GM19043 (cell line): ENCODE measurements around the gene STEAP4.

Experiments
- ATAC-seq: cut with Tn5 transposase; IDR thresholded peaks from one replicate; pipeline ENCODE4 v1.9.1; 2021; ENCODE audit warnings: low read depth; ENCODE audit not compliant: unreplicated experiment

STEAP4 gene

DNA sequence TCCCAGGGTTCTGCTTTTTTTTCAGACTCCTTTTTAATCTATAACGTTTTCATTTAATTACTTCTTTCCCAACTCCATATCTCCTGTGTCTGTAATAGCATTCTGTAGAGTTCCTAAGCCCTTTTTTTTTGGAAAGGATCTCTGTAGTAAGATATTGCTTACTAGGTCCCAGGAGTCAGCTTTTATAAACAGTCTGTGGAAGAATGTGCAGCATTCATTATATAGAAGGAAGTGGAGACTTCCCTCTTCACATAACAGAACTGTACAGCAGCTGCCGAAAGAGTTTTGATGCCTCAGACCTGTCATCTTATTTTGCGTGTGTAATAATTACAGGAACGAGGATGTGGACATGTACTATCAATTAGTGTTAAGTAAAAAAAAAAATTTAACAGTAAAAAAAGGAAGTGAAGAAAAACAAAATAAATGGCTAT lies 7.4 kb upstream of the STEAP4 start:
- no peak for ATAC-seq

DNA sequence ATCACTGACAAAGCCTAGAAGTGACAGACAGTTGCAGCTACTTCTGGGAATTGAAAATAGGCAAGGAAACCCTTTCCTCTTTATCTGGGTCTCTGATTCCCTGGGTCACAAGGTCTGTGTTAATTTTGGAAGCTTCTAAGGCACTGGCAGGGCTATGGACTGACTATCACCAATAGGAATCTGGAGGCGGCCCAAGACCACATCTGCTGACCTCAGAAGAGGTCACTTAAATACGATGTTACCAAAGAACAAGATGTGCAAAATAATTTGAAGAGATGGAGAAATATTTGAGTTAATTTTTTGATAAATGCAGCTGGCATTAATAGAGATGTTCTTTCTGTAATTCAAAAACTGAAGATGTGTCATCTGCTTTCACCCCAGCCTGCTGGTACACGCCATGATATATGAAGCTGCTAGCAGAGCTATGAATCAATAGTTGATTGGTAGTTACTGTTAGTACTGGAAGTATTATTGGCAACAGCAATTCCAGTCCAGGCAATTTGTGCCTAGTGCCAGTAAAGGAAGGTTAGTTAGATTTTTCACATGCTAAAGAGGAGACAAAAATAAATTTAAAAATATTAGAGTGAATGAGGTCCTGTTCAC lies 5.5 kb upstream of the STEAP4 start:
- no peak for ATAC-seq

DNA sequence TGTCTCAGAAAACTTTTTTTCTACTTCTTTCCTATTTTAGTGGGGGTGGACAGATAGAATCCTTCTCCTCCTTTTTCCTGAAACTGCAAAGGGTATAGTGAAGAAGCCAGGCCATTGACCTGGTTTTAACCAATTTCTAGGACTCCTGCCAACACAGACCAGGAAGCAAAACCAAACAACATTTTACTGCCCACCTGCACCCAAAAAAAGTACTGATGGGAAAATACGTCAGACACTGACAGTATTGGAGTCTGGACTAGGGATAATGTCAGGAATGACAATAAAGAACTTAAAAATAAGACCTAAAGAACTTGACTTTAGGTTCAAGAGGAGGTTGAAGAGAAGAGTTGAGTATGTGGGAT lies 5.0 kb upstream of the STEAP4 start:
- ATAC-seq: no peak

DNA sequence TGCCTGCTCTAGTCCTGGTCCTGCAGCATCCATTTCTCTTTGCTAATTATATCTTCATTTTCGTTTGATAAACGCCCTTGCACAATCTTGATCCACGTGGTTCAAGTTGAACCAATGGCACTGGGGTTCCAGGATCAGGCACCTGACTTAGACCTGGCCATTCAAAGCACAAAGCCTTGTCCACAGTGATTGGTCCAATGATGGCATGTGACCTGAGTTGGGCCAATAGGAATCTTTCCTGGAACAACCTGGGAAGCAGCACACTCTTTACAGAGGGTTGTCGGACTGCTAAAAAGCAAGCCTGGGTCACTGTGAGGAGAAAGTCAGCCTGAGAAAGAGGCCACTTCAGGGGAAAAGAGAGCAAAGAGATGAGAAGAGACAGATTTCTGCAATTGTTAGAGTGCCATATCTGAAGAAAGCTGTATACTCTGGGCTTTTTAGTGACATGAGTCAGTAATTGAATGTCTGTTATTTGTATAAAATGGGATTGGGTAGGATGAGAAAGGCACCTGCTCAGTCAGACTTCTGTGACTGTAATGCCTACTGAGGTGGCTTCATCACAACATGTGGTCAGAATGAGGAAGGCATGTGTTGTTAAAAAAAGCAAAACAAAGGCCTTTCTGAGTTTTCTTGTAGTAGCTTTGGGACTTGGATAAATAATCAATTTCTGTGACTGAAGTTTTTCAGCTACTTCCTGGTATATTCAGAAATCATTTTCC lies 4.4 kb upstream of the STEAP4 start:
- no peak for ATAC-seq

DNA sequence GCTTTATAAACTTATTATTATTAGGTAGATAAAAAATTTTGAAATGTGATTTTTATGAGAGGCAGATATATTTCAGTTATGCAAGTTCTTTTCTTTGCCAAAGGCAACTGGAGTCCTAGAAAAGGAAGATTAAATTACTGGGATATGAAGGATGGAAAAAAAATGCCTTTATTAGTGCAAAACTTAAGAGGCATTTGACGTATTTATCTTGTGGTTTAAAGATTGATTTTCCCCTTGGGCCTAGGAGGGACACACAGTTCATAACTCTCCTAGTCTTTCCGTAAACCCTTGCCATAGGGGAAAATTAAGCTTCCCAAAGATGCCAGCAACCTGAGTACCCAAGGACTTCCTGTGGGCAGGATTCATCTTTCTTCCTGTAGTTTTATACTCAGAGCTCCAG lies 3.1 kb upstream of the STEAP4 start:
- ATAC-seq: no peak

DNA sequence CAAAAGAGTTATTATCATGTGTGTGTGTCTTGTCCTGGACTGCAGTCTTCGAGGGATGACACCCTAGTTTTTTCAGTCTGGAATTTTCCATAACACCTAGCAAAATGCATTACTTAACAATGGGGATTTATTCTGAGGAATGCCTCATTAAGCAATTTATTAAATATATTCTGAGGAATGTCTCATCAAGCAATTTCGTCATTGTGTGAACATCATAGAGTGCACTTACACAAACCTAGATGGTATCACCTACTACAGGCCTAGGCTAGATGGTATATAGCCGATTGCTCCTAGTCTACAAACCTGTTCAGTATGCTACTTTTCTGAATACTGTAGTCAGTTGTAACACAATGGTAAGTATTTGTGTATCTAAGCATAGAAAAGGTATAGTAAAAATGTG lies 1.1 kb upstream of the STEAP4 start:
- ATAC-seq: no peak

DNA sequence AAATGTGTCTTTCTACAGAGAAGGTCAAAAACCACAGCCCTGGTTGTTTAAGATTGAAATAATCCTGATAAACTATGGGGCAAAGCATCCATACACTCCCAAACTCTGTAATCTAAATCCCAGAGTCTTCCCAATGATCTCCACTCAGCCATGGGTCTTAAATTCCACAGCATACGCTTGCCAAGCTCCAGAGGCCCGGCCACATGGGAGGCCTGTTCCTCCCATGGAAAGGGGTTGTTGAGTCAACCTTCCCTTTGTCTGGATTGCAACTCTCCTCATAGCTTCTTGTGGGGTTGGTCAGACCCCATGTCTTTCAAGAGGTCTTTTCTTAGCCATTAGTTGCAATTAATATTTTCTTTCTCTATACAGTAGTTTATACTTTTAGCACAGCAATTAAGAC lies 718 bp upstream of the STEAP4 start:
- no peak for ATAC-seq

DNA sequence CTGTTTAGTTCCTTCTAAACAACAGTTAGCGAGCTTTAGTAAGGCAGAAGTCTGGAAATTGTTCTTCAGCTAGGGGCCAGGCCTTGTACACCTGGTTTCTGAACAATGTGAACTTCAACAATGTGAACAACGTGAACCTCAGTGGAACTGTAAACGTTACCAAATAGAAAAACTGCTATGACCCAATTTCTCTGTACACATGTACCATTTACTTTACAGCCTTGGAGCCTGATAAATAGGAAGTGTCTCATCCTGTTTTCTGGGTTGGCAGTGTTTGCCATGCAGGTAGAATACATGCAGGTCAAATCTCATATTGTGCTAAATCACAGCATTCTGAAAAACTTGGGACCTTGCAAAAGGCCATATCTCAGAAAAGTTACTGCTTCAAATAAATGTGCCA lies 1.6 kb downstream of the STEAP4 start:
- no peak for ATAC-seq

DNA sequence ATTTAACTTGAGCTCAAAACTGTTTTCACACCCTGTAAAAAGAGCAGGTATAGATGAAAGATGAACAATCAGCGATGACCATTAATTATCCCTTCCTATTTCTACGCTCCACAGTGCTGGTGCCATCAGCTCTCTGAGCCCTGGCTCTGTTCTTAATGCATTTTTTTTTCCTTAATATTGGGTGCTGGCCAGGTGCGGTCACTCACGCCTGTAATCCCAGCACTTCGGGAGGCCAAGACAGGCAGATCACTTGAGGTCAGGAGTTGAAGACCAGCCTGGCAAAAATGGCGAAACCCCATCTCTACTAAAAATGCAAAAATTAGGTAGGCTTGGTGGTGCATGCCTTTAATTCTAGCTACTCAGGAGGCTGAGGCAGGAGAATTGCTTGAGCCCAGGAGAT lies 4.2 kb downstream of the STEAP4 start:
- no peak for ATAC-seq

DNA sequence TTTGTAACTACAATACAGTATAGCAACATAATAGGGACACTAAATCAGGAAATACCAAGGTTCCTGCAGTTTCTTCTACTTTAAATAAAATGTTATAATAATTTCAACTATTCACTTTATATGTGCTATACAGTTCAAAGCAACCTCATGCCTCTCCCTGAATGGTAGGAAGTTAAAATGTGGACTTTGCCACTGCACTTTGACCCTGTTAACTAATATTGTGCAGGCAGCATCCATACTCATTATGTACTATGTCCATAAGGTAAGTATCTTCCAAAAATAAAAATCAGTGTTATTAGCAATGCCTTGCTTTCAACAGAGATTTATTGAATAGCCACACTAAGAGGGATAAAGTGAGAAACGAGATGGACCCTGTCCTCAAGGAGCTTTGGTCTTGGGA lies 4.8 kb downstream of the STEAP4 start:
- no peak for ATAC-seq

DNA sequence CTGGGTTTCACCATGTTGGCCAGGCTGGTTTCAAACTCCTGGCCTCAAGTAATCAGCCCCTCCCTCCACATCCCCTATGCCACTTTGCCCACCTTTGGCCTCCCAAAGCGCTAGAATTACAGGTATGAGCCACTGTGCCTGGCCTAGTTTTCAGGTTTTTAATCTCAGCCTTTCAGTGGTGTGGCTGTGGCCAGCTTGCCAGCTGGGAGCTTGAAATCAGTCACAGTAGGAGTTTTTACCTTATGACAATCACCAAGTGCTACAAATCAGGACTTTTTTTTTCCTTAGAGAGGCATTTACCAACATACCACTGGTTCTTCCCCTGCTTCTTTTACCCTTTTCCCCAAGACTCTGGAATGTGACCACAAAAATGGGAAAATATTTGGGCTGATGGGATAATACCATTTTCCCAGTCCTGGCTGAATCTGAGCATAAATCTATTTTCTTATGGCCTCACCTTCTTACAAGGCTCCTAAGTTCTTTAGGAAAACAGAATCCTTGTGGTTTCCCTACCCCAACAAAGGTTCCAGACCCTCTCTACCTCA lies 6.2 kb downstream of the STEAP4 start:
- ATAC-seq: no peak

DNA sequence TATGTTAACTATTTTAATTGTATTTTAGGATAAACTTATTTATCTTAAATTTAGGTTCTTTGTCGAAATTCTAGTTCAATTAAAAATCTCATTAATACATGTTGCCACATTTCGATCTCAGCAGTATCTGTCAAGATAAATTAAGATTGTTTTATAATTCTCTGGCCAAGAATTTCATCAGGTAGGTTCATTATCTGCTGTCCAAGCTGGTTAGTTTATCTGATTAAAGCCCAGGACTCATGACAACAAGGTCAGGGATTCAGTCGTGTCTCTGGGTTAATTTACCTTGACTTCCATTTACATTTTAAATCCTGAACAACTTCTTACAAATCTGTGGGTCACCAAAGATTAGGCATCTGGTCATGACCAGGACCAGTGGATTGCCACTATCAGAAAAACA lies 7.6 kb downstream of the STEAP4 start:
- ATAC-seq: no peak

DNA sequence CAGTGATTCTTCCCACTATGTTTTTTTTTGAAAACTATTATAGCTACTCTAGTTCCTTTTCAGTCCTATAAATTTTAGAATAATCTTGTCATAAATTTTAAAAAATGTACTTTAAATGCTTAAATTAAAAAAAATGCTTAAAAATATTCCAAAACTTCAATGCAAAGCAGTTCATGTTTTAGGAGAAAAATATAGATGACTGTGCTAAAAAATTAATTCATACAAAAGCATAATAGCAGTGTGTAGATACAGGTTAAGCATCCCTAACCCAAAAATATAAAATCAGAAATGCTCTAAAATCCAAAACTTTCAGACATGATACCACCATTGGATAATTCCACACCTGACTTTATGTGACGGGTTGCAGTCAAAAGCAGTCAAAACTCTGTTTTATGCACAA lies 12.8 kb downstream of the STEAP4 start:
- ATAC-seq: no peak

DNA sequence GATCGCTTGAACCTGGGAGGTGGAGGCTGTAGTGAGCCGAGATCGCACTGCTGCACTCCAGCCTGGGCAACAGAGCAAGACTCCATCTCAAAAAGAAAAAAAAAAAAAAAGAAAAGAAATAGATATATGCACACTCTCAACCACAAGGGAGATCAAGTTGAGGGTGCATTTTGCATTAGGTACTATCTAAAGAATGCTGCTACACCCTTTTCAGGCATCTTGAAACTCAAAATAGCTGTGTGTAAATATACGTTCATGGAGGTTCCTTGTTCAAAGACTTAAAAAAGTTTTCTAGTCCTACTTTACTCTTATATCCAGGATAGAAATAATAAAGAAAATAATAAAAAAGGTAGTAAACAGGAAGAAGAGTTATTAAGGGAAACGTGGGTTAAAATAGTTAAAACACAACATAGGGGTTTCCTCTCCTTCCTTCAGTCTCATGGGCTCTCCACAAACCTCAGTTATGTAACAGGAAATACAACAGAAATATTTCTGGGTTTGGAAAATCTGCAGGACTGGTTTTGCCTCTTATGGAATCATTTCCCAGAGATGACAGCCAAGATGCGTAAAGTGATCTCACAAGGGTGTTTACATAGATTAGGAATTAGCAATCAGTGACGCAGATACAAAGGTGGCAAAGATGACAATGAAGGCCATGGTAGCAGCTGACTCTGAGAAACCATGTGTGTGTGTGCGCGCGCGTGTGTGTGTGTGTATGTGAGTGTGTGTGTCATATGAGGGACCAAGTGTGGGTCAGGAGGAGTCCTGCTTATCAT lies 15.1 kb downstream of the STEAP4 start:
- ATAC-seq: no peak

DNA sequence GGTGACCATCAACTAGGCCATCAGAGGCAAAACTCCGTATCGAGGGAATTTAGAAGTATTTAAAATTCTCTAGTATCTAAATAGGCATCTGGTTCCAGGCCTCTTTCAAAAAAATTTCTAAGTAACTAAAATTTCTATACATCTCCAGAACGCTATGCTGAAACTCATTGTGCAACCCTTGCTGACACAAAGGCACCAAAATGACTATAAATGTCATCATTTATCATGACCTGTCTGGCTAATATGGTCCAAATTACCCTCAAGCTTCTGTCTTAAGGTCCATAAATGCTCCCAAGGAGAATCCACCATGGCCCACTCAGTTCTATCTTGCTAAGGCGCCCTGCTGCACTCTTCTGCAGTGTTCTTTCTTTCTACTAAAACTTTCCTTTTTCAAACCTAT lies 16.2 kb downstream of the STEAP4 start:
- no peak for ATAC-seq

DNA sequence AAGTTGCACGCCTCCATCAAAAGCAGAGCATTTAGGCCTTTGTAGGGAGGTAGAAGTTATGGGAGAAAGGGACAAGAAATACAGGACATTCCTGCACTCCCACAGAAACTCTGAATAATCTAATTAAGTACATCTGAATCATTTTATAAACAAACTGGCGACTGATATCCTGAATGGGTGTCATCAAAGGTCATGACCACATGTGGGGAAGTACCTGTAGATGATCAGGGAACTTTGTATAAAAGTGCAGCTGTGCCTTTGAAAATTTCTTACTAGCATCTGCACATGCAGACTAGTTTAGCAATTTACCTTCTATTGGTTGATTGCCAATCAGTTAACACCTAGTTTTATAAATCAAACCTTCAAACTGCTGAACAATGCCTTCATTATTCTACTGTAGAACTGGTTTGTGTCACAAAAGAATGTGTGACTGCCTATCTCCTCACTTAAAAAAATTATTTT lies 17.1 kb downstream of the STEAP4 start:
- ATAC-seq: no peak

DNA sequence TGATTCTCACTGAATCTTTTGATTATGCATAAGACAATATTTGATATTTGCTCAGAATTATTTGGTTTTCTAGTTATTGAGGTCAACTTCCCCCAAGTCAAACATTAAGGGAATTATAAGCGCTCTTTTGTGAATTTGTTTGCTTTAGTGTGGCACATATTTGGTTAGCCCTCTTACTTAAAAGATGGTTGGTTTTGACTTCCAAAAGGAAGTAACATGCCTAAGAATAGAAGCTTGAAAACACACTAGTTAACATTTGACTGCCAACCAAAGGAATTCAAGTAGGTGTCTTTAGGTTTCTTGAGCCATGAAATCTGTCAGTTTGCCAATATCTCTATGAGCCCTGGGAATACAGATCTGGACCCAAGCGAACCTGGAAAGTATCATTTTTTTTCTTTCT lies 24.9 kb downstream of the STEAP4 start:
- no peak for ATAC-seq

DNA sequence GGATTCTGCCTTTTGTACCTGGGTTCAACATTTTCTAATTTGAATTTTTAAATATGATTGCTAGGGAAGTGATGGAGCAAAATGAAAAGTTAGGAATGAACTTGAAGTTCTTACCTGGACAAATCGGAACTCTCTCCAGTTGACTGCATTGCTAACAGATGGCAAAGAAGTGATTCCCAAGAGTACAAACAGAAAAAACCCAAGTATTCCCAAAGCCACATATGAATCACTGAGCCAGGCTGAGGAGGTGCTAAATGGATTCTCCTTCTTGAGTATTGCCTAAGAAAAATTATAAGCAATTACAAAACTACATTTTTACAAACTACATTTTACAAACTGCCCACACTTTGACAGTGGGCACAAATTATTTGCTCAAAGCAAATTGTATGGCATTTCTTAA lies 25.9 kb downstream of the STEAP4 start:
- no peak for ATAC-seq

DNA sequence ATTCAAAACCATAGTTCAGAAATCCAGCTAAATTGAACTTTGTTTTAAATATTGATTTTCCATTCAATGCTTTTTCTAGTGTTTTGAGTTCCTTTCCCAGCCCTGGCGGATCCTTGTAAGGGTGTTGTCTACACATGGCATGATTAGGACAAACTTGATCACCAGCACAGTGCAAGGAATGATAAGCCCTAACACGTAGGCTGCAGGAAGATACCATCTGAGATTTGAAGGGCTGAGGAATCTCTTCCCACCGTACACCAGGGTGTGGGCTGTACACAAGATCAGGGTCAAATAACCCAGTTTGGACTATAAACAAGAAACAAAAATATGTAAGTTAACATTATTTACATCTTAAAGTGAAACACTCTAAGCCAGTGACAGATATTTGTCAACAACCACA lies 27.4 kb downstream of the STEAP4 start:
- ATAC-seq: no peak

DNA sequence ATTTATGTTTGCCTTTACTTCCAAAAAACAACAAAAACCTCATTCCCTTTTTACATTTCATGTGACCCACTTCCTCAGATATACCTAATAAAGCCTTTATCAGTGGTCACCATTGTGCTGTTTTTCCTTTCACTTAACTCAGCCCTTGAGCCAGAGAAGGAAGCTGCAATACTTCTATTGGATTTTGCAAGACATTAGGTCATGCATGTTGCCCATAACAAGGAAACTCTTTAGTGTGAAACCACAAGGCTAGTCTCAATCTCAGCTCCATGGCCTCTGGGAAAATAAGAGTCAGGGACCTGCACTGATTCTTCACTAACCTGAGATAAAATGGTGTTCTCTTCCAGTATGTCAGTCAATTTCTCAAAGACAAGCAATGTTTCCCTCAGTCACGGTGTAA lies 27.8 kb downstream of the STEAP4 start:
- no peak for ATAC-seq

DNA sequence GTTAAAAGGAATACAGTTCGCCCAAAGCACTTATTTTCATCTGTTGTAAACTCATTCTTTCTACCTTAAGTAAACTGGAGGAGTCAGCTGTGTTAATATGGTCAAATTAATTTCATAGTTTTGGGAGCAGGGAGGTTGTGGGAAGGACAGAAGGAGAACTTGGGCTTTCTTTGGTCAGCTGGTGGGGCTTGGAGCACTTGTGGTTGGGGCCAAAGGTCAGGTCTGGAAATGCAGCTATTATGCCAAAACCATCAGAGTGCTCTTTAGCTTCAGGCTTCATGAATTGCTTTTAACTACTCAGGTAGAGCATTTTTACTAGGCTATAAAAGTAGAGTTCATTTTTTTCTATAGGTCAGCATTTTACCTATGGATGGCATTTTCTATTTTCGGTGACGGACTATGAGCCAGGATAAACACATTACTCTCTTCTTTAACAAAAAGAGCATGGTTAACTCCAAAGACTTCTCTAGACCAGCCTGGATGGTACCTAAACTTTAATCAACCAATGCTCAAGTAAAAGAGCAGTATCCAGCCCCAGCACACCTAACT lies 30.0 kb downstream of the STEAP4 start:
- no peak for ATAC-seq
